ES-I3 (cell line): Measurements from ENCODE around the gene TACR2.

Source experiments
- H3K36me3 ChIP-seq: 2 replicates; pipeline ENCODE4 v1.6.1; 2013; ENCODE audit warnings: mild to moderate bottlenecking, low read length, control low read depth, moderate library complexity; ENCODE audit not compliant: insufficient read depth
- H3K4me1 ChIP-seq: 2 replicates; pipeline ENCODE4 v1.6.1; 2013; ENCODE audit warnings: mild to moderate bottlenecking, control low read depth, low read length; ENCODE audit not compliant: insufficient read depth
- H3K9ac ChIP-seq: 2 replicates; pipeline ENCODE4 v1.6.1; 2013; ENCODE audit warnings: low read depth, mild to moderate bottlenecking, low read length, moderate library complexity
- H3K9me3 ChIP-seq: 2 replicates; pipeline ENCODE4 v1.6.1; 2013; ENCODE audit warnings: mild to moderate bottlenecking, low read length, moderate library complexity; ENCODE audit not compliant: control insufficient read depth, insufficient read depth

Gene TACR2

DNA sequence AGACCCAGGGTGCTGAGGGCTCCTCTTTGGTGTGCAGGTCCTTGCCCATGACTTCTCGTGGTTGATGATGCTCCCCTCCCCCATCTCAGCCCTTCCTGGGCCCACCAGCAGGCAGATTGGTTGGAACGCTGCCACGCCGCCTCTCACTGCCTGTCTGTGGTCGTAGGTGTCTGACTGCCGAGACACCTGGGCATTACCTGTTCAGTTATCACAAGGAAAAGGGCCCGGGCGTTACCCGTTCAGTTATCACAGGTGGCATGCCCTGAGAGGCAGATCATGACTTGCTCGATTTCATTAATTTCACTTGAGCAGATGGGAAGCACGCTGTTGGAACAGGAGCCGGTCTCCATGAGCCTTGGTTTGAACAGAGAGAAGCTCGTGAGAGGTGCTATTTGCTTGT lies 42.5 kb downstream of the TACR2 start:
- no peak overlapping the region for H3K9ac ChIP-seq
- H3K4me1 ChIP-seq, result peaks cover 15% of the 10 kb centered on the region
- peaks cover 44% of the 10 kb centered on the region for H3K36me3 ChIP-seq
- H3K9me3 ChIP-seq, result no peaks in the 10 kb centered on the region

DNA sequence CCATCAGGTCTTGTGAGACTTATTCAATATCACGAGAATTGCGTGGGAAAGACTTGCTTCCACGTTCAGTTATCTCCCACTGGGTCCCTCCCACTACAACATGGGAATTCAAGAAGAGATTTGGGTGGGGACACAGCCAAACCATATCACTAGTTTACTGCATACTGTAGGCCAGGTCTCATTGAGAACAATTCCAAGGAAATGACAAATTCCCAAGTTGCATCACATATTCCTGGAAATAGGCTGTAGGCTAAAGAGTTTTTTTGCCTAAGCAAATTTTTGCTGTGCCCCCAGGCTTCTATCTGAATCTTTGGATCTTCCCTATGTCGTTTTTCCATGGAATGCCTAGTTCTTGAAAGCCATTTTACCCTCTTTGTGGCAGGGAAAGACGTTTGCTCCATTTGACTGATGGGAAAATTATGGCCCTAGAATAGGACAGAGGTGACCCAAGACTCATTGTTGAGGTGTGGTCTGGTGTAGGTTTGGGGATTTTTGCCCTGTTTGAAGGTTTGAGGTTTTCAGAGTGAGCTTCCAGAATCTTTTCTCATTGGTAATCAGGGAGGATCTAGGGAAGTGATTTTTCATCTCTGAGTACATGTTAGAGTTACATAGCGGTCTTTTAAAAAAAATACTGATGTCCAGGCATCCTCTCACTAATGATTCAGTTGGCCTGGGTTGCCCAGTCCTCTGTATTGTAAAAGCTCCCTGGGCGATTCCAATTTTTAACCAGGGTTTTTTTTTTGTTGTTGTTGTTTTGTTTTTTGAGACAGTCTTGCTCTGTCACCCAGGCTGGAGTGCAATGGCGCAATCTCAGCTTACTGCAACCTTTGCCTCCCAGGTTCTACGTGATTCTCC lies 44.4 kb downstream of the TACR2 start:
- H3K36me3 ChIP-seq, result peaks cover 43% of the 10 kb centered on the region
- H3K4me1 ChIP-seq, result peaks cover 9% of the 10 kb centered on the region
- no peak overlapping the region for H3K9ac ChIP-seq
- no peaks in the 10 kb centered on the region for H3K9me3 ChIP-seq

DNA sequence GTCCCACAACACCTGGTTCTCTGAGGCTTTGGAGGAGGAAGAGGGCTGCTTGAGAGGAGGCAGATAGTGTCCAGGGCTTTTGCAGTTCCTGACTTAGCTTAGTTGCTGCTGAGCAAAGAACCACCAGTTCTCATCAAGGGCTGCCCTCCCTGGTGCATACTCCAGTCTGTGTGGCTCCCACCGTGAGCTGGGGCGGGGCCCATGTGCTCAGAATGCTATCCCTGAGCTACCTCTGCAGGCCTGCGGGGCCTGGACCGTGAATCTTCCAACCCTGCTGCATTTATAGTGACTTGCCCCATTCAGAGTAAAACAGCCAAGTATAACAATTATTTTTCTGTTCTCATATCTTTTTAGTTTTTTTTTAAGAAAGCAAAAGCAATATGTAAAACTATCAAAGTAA lies 49.2 kb downstream of the TACR2 start:
- Histone ChIP-seq H3K9ac (no peak overlapping the region), H3K36me3 (peaks cover 57% of the 10 kb centered on the region), H3K9me3 (no peaks in the 10 kb centered on the region), H3K4me1 (no peaks in the 10 kb centered on the region)

DNA sequence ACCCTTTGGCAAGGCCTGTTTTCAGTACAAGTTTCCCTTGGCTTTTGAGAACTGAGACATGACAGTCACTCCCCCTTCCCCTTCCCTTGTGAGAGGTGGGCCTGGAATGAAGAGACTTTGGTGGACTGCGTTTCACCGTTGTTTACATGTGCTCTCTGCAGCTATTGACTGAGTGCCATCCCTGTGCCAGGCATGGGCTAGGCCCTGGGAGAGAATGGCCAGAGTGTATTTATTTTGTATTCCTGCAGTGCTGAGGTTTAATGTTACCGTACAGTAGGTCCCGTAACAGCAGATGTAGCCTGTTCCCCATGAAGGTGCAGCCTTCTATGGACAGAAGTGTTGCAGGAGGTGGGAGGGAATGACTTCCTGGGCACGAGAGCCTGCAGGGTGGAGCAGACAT lies 50.0 kb downstream of the TACR2 start:
- Histone ChIP-seq H3K4me1 (no peaks in the 10 kb centered on the region), H3K9me3 (no peaks in the 10 kb centered on the region), H3K9ac (no peak overlapping the region), H3K36me3 (peaks cover 50% of the 10 kb centered on the region)

DNA sequence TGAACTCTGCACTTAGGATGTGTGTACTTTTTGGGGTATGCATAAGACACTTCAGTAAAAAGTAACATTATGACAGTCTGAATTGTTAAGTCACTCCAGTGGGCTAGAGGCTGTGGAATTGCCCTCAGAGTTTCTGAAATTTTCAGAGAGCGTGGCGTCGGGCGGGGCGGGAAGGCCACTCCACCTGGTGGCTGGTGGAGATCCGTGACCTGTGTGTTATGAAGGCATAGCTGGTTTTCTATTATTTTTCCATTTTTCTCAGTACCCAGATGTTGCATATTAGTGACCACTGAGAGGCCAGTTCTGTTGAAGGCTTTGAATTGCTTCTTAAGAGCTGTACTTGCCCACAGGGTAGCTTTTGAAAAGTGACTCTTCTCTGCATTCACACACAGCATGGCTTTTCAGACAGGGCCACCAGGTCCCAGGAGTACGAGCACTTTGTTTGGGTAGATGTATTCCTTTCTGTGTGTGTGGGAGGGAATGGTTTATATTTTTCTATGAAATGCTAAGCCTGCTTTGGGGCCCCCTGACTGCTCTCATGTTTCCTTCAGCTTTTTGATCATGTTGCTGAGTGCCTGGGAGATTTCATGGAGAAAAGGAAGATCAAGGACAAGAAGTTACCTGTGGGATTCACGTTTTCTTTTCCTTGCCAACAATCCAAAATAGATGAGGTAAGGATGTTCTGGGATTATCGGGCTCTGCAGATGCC lies 52.3 kb downstream of the TACR2 start:
- H3K9me3 ChIP-seq, result no peaks in the 10 kb centered on the region
- peaks cover 38% of the 10 kb centered on the region for H3K36me3 ChIP-seq
- H3K9ac ChIP-seq, result no peak overlapping the region
- H3K4me1 ChIP-seq, result no peaks in the 10 kb centered on the region; the same call in 1 of the 2 replicates

DNA sequence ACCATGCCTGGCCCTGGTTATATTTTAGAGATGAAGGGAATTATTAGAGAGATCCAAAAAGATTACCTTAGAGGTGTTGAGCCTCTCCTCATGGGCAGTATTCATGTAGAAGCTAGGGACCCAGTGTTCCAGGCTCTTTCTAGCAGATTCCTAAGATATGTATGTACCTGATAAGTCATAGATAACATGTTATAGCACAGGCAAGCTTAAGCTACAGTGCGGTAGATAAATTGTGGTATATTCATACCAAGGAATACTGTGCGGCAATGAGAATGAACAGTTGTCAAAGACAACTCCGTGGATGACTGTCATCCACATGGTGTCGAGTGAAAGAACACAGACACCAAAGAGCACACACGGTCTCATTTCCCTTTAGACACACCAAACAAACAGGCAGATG lies 53.1 kb downstream of the TACR2 start:
- Histone ChIP-seq H3K4me1 (no peaks in the 10 kb centered on the region; the same call in 1 of the 2 replicates), H3K9me3 (no peaks in the 10 kb centered on the region), H3K36me3 (peaks cover 30% of the 10 kb centered on the region), H3K9ac (no peak overlapping the region)

DNA sequence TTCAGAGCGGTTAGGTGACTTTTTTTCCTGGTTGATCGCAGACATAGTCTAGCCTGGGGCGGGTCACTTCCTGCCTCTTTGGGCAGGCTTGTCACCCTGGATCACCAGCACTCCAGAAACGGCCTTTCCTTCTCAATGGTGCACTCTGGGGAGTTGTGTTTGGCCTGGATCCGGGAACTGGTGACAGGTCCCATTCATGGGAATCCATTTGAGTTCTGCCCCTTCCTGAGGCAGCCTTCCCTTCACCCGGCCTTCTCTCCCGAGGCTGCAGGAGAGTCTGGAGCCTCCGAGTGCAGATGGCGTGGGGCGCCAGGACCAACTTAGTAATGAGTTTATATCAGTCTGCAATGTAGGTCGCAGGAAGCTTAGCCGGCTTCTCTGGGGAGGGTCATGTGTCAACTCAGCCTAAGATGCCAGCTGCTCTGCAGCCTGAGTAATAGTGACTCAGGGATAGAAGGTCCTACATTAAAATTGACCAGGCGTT lies 54.2 kb downstream of the TACR2 start:
- Histone ChIP-seq H3K9me3 (no peaks in the 10 kb centered on the region), H3K4me1 (peaks cover 3% of the 10 kb centered on the region), H3K36me3 (peaks cover 27% of the 10 kb centered on the region), H3K9ac (no peak overlapping the region)

DNA sequence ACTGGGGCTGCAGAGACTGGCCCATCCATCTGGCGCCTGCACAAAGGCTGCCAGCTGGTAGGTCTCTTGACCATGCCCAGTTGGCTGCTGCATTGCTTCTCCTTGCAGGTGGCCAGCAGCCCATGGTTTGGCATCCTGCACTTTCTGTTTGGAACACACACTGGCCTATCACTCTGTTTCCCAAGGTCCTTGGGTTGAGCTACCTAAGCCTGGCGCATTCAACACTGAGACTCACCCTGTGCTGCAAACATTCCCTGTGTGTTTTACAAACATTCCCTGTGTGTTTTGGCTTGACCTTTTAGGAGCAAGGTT lies 55.5 kb downstream of the TACR2 start:
- Histone ChIP-seq H3K4me1 (peaks cover 3% of the 10 kb centered on the region), H3K9me3 (no peaks in the 10 kb centered on the region), H3K9ac (no peak overlapping the region), H3K36me3 (peaks cover 29% of the 10 kb centered on the region)

DNA sequence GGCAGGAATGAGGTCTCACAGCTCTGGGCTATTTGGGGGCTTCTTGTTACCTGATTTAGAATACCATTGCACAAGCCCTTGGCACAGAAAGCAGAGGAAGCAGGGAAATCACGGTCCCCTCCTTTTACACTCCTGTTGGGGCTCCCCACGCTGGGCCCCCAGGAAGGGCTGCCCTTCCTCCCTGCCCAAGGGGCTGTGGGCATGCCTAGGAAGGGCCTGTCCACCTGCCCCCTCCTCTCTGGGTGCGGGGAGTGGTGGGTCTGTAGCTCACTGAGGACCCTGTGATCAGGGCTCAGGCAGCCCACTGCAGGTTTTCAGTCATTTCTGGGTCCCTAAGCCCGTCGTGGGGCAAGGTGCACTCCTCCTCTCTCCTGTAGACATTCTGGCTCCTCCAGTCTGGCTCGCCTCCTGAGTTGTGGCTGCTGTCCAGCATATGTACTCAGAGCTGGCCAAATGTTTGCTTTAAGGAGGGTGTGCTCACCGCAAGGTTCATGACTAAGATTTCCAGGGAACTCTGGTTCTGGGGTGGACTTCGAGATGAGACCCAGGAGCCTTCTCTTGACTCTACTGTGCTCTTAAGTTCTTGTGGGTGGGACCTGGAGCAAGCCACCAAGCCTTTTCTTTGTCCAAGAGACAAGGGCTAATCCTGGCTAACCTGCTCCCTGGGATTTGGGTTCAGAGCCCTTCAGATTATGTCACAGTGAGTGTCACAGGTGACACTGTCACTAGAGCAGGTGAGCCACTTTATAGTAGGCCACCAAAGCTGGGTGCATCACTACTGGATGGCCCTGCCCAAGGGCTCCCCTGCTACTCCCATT lies 56.0 kb downstream of the TACR2 start:
- no peak overlapping the region for H3K9ac ChIP-seq
- peaks cover 29% of the 10 kb centered on the region for H3K36me3 ChIP-seq
- H3K9me3 ChIP-seq, result no peaks in the 10 kb centered on the region
- peaks cover 3% of the 10 kb centered on the region for H3K4me1 ChIP-seq

DNA sequence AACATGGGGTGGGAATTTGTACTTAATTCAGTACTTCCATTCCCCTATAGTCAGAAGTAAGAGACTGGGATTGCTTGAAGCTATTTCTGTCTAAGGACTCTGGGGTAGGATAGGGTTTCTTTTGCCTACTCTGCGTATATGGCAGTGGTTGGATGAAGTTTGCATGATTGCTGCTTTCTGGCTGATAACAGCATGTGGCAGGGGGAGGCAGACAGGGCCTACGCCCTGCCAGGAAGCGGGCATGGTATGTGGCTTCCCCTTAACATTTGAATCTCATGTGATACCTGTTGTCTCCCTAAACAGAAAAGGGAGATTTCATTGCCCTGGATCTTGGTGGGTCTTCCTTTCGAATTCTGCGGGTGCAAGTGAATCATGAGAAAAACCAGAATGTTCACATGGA lies 57.1 kb downstream of the TACR2 start:
- peaks cover 22% of the 10 kb centered on the region for H3K36me3 ChIP-seq
- peaks cover 3% of the 10 kb centered on the region for H3K4me1 ChIP-seq
- H3K9me3 ChIP-seq, result no peaks in the 10 kb centered on the region
- H3K9ac ChIP-seq, result no peak overlapping the region

DNA sequence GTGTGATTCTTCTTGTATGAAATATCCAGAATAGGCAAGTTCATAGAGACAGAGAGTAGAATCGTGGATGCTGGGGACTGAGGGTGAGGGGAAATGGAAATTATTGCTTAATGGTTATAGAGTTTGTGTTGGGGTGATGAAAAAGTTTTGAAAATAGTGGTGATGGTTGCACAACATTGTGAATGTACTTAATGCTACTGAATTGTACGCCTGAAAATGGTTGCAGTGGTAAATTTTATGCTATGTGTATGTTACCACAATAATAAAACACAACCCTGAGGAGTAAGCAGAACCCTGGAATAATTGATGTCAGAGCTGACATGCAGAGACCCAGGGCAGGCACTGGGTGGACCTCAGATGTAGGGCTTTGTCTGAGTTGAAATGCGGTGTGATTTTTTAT lies 57.6 kb downstream of the TACR2 start:
- no peak overlapping the region for H3K9ac ChIP-seq
- H3K4me1 ChIP-seq, result peaks cover 3% of the 10 kb centered on the region
- peaks cover 19% of the 10 kb centered on the region for H3K36me3 ChIP-seq
- H3K9me3 ChIP-seq, result no peaks in the 10 kb centered on the region

DNA sequence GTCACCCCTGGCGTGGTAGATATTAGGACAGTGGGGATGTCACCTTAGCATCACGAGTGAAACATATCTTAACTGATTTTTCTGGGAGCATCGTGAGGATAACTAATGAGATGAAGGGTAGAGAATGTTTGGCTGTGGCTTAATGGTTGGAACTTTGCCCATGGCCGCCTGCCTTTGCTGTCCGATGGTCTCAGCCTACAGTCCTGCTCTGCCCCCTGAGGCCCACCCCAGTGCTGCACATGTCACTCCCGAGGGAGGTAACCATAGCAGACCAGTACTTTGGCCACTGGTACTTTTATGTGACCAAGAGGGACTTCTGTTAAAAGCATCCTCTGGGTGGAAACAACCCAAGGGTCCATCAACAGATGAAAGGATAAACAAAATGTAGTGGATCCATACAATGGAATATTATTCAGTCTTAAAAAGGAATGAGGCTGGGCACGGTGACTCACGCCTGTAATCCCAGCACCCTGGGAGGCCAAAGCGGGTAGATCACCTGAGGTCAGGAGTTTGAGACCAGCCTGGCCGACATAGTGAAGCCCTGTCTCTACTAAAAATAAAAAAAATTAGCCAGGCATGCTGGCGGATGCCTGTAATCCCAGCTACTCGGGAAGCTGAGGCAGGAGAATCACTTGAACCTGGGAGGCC lies 58.4 kb downstream of the TACR2 start:
- H3K36me3 ChIP-seq, result peaks cover 15% of the 10 kb centered on the region
- H3K9me3 ChIP-seq, result no peaks in the 10 kb centered on the region
- no peak overlapping the region for H3K9ac ChIP-seq
- H3K4me1 ChIP-seq, result peaks cover 3% of the 10 kb centered on the region

DNA sequence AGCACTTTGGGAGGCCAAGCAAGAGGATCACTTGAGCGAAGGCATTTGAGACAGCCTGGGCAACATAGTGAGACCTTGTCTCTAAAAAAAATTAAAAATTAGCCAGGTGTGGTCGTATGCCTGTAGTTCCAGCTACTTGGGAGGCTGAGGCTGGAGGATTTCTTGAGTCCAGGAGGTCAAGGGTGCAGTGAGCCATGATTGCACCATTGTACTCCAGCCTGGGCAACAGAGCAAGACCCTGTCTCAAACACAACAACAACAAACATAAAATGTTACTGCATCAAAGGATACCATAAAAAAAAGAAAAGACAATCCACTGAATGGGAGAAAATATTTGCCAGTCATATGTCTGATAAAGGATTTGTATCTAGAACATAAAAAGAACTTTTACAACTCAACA lies 60.5 kb downstream of the TACR2 start:
- Histone ChIP-seq H3K36me3 (peaks cover 8% of the 10 kb centered on the region), H3K4me1 (peaks cover 3% of the 10 kb centered on the region), H3K9me3 (no peaks in the 10 kb centered on the region), H3K9ac (no peak overlapping the region)

DNA sequence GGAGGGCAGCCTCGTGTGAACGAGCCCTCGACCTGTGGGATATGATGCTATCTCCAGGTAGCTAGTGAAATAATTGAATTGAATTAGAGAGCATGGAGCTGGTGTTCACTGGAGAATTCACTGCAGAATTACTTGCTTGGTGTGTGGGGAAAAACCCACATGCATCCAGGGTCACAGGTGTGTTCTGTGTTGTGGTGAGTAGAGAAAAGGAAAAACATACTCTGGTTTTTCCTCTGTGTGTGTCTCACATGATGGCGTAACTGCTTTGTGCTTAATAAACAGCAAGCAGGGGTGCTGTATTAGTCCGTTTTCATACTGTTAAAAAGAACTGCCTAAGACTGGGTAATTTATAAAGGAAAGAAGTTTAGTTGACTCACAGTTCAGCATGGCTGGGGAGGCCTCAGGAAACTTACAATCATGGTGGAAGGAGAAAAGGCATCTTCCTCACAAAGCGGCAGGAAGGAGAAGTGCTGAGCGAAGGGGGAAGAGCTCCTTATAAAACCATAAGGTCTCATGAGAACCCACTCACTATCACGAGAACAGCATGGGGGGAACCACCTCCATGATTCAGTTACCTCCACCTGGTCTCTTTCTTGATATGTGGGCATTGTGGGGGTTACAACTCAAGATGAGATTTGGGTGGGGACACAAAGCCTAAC lies 62.6 kb downstream of the TACR2 start:
- Histone ChIP-seq H3K36me3 (peaks cover 11% of the 10 kb centered on the region; the same call in 1 of the 2 replicates), H3K9ac (no peak overlapping the region), H3K4me1 (peaks cover 7% of the 10 kb centered on the region), H3K9me3 (no peaks in the 10 kb centered on the region)
